Esophagus muscularis mucosa (tissue), 4 donors: ENCODE results near the gene ATCAY.

Source experiments
- EP300 ChIP-seq: sonication (generic); formaldehyde crosslinking; IDR thresholded peaks from one replicate; pipeline ENCODE4 v1.6.1; 2017; ENCODE audit warnings: antibody characterized with exemption
- POLR2A ChIP-seq: fragments of 450-650 bp; IDR thresholded peaks from one replicate; pipeline ENCODE4 v1.6.1; 2017; ENCODE audit warnings: antibody characterized with exemption, moderate library complexity, mild to moderate bottlenecking, low read depth
- POLR2AphosphoS5 ChIP-seq, 2 donors: sonication (generic); formaldehyde crosslinking; IDR thresholded peaks; one replicate each; pipeline ENCODE4 v1.6.1; 2017; ENCODE audit warnings: antibody characterized with exemption in 2 of 2
- TF ChIP-seq, protein P1 (sequence below), 3 experiments: fragments of 200-600 bp in 2 of 3; fragments of 450-650 bp in 1 of 3; sonication (generic) in 2 of 3; IDR thresholded peaks; one replicate each; pipeline ENCODE4 v1.5.1; 2017 to 2019; ENCODE audit warnings: antibody characterized with exemption in 3 of 3, mild to moderate bottlenecking in 2 of 3, moderate library complexity in 1 of 3

DNA sequence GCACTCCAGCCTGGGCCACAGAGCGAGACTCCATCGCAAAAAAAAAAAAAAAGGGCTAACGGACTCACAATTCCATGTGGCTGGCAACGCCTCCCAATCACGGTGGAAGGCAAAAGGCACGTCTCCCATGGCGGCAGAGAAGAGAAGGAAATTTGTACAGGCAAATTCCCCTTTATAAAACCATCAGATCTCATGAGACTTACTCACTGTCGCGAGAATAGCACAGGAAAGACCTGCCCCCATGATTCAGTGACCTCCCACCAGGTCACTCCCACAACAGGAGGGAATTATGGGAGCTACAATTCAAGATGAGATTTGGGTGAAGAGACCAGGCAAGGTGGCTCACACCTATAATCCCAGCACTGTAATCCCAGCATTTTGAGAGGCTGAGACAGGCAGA, 33.7 kb downstream of the ATCAY start:
- TF ChIP-seq EP300, result no peak
- TF ChIP-seq, protein P1, sequence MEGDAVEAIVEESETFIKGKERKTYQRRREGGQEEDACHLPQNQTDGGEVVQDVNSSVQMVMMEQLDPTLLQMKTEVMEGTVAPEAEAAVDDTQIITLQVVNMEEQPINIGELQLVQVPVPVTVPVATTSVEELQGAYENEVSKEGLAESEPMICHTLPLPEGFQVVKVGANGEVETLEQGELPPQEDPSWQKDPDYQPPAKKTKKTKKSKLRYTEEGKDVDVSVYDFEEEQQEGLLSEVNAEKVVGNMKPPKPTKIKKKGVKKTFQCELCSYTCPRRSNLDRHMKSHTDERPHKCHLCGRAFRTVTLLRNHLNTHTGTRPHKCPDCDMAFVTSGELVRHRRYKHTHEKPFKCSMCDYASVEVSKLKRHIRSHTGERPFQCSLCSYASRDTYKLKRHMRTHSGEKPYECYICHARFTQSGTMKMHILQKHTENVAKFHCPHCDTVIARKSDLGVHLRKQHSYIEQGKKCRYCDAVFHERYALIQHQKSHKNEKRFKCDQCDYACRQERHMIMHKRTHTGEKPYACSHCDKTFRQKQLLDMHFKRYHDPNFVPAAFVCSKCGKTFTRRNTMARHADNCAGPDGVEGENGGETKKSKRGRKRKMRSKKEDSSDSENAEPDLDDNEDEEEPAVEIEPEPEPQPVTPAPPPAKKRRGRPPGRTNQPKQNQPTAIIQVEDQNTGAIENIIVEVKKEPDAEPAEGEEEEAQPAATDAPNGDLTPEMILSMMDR (IDR thresholded peaks at IDR 0.05), result no peak
- TF ChIP-seq POLR2A, result no peak
- no peak for TF ChIP-seq POLR2AphosphoS5 (IDR thresholded peaks at IDR 0.05)
